ENCODE measurements around the gene KCNT1.

DNA sequence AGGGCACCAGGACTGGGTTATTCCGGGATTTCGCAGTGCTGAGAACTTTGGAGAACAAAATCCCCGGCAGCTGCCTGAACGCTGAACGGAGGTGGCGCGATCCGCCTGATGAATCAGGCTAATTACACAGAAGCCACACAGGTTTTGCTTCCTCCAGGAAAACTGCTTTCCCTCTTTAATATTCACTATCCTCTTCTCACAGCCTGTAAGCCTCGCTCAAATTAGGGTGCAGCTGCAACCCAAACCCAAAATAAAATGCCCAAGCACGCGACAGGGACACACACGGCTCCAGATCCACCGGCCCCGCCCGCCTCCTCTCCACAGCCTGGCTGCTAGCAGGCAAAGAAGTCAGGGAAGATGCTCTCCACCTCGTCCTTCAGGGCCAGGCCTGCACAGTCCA lies 8.7 kb upstream of the KCNT1 start:
- TF ChIP-seq CTCF (IDR thresholded peaks at IDR 0.05; ENCODE audit: low read depth, low read length, poor library complexity, severe bottlenecking) (no peak), EZH2phosphoT487 (IDR thresholded peaks at IDR 0.05; ENCODE audit: borderline replicate concordance, low read length) (no peak)

Measured in DOHH2 (cell line).